A549 treated with CpdA at 1 μM for 4 hours (cell line): ENCODE measurements around the gene ASNSD1. TPM values are rescaled to one million over a fixed set of nuclear protein-coding genes. Genes with fewer than 3 reads are reported as not detected.

Source experiments
- total RNA-seq: library from RNA; stranded (reverse); fragments of 200-300 nt; extraction: Qiagen RNA extraction; gene quantifications from 5 replicates; pipeline ENCODE4 v1.2.3, GENCODE V29; 2022; ENCODE audit warnings: low read depth

Gene ASNSD1
- total RNA-seq: 34.4 to 40.1 TPM (median 36.3 TPM) in 5 replicates

GRCh38 chr2:189661148-189661956 is at the start of gene ASNSD1:
Gene ASNSD1, plus strand, starts transcription at chr2:189661459. Its CDS starts 4,674 bp downstream, at chr2:189666133.

GRCh38 chr2:189674374-189675112 is 13.3 kb downstream of the ASNSD1 start, which contains the start of gene ANKAR:
Gene ANKAR, plus strand, starts transcription at chr2:189674670. Its CDS starts 1,821 bp downstream, at chr2:189676491.

Other genes starting within 250 kb of the ASNSD1 start
- 39.2 to 46.3 TPM (median 41.8 TPM) in 5 replicates for gene WDR75, start 220.0 kb upstream of the ASNSD1 start, total RNA-seq
- gene SLC40A1, start 80.7 kb upstream of the ASNSD1 start, total RNA-seq: 3.4 to 4.5 TPM (median 3.7 TPM) in 5 replicates
- gene ANKAR, start 13.2 kb downstream of the ASNSD1 start, total RNA-seq: 0.82 to 1.4 TPM (median 1.1 TPM) in 5 replicates
- 3.4 to 5.2 TPM (median 4.5 TPM) in 5 replicates for gene OSGEPL1, start 101.3 kb downstream of the ASNSD1 start, total RNA-seq
- 37.8 to 53.4 TPM (median 45.3 TPM) in 5 replicates for gene ORMDL1, start 122.9 kb downstream of the ASNSD1 start, total RNA-seq
- gene PMS1, start 123.0 kb downstream of the ASNSD1 start, total RNA-seq: 7.5 to 9.1 TPM (median 7.9 TPM) in 5 replicates